GM10266 (cell line): ENCODE results near the gene MMADHC.

Experiments
- DNase-seq: peaks from one replicate; pipeline ENCODE4 v3.0.0; 2012; ENCODE audit errors: extremely low spot score
- TF ChIP-seq, protein P1 (sequence below): IDR thresholded peaks from 2 replicates; pipeline ENCODE4 v1.5.1; 2012; ENCODE audit warnings: mild to moderate bottlenecking, low read depth; ENCODE audit not compliant: control insufficient read depth, insufficient read depth; ENCODE audit errors: missing control alignments

Gene MMADHC

GRCh38 chr2:149564983-149565382 is 22.6 kb downstream of the MMADHC start:
- TF ChIP-seq, protein P1, sequence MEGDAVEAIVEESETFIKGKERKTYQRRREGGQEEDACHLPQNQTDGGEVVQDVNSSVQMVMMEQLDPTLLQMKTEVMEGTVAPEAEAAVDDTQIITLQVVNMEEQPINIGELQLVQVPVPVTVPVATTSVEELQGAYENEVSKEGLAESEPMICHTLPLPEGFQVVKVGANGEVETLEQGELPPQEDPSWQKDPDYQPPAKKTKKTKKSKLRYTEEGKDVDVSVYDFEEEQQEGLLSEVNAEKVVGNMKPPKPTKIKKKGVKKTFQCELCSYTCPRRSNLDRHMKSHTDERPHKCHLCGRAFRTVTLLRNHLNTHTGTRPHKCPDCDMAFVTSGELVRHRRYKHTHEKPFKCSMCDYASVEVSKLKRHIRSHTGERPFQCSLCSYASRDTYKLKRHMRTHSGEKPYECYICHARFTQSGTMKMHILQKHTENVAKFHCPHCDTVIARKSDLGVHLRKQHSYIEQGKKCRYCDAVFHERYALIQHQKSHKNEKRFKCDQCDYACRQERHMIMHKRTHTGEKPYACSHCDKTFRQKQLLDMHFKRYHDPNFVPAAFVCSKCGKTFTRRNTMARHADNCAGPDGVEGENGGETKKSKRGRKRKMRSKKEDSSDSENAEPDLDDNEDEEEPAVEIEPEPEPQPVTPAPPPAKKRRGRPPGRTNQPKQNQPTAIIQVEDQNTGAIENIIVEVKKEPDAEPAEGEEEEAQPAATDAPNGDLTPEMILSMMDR, result no peak
- DNase-seq, result no peak

DNA sequence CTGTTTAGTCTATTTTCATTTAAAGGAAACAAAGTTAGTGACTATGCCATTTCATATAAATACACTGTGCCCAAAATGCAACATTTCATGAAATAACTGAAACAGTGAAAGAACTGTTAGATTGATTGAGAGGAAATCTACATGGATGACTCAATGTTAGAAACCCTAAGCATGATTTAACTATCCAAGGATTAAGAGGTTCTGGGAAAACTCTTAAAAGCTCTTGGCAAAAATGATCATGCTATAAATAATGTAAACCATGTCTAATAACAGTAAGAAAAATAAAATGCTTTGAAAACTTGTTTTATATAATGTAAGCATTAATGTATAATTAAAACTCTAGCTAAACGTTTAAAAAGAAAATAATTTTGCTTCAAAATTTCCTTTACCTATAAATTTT is 23.5 kb downstream of the MMADHC start:
- TF ChIP-seq, protein P1, result no peak
- DNase-seq, result no peak

DNA sequence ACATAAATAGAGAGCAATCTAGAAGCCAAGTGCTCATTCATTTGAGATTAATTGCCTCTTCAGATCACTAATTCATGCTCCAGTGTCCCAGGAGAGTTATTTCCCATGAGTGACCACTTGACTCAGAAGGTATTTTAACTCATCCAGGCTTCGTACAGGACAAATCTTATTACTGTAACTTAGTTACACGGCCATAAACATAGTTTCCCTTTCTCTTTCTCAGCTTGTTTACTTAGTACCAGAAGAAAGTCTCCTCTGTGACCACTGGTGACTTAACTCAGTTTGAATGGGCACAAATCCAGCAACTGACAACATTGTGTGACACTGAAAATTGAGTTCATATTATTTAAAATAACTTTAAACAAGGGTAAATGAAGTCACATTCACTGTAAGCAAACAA is 25.3 kb downstream of the MMADHC start:
- DNase-seq, result peak; percentile 29
- TF ChIP-seq, protein P1, result no peak

DNA sequence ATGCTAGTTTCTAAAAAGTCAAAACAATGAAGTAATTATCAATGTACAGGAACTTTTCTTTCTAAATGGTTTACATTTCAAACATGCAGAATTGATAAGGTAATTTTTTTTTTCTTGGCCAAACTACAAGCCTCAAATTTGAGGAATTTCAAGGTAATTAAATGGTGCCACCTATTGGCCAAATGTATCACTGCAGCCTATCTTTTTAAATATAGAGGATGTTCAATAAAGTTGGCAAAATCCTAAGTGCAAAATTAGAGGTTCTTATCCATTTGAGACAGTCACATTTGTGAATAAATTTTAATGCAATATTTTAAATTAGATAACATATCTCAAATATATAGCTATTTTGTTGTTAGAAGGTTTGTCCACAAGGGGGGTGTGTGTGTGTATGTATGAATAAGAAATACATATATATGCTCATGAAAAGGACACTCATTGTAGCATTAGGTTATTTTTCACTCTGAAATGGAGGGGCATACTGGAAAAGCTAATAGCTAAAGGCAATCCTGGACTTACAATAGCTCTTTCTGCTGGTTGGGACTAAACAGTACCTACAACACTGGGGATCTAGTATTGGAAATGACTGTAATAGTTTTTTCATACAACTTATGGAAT is 26.2 kb downstream of the MMADHC start:
- peak; percentile 15 for DNase-seq
- TF ChIP-seq, protein P1, result peak; percentile 68

- TF ChIP-seq, protein P1, result no peak
- DNase-seq, result no peak
These were observed 28.1 kb downstream of the MMADHC start for GRCh38 chr2:149559341-149560068.

DNA sequence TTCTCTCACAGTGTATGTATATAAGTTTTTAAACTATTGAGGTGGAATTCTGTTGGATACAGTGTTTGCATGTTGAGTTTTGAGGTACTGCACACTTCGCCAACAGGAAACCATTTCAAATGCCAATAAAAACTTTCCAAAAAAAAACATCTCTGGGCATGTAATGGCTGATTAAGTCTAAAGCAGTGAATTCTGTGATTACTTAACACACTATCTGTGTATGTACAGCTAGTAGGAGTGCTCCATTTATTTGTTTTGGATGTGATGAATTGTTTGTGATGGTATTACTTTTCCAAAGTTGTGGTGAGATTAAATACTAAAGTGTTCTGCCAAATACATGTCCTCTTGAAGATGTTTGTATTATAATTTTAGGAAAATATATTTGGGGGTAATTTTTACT is 31.1 kb downstream of the MMADHC start:
- TF ChIP-seq, protein P1, result no peak
- no peak for DNase-seq

GRCh38 chr2:149552830-149553229 is 34.7 kb downstream of the MMADHC start:
- no peak for DNase-seq
- TF ChIP-seq, protein P1, result no peak
